LNCAP (cell line): ENCODE results near the gene DAP.

Experiments
- CTCF ChIP-seq: fragments of 450-650 bp; IDR thresholded peaks from 2 replicates; pipeline ENCODE4 v1.5.1; 2017; ENCODE audit warnings: mild to moderate bottlenecking

DAP gene

GRCh38 chr5:10686890-10687289 is 74.1 kb downstream of the DAP start:
- TF ChIP-seq CTCF, result no peak

- no peak for TF ChIP-seq CTCF
These were observed 75.9 kb downstream of the DAP start for GRCh38 chr5:10685115-10685521.

DNA sequence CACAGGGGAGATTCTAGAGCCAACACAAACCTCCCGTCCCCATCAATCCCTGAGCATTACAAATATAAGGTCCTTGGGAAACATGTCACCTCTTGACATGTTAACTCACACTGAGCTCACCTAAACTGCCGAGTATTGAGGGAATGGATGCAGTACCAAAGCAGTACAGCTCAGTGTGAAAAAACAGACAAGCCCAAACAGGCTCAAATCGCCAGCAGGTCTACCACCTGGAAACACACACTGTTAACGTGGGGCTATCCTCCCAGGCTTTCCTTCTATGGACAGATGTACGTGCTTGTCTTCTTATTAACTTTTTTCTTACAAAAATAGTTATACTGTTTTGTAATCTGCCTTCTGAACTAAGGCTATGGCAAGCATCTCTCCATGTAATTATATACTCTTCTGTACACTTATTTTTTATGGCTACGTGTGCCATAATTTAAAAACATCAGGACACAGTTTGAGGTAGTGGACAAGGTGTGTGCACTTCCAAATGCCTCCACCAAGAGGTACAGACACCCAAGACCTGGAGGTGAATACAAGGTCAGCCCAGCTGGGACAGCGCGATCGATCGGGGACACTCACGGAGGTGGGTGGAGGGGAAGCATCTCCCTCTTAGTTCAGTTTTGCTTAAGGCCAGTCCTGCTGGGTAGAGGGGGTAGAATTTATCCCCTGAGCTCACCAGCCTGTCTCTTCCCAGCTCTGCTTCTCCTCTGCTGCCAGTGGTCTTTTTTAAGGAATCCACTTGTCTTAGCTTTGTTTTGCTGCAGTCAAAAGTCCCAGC is 76.5 kb downstream of the DAP start:
- no peak for TF ChIP-seq CTCF

DNA sequence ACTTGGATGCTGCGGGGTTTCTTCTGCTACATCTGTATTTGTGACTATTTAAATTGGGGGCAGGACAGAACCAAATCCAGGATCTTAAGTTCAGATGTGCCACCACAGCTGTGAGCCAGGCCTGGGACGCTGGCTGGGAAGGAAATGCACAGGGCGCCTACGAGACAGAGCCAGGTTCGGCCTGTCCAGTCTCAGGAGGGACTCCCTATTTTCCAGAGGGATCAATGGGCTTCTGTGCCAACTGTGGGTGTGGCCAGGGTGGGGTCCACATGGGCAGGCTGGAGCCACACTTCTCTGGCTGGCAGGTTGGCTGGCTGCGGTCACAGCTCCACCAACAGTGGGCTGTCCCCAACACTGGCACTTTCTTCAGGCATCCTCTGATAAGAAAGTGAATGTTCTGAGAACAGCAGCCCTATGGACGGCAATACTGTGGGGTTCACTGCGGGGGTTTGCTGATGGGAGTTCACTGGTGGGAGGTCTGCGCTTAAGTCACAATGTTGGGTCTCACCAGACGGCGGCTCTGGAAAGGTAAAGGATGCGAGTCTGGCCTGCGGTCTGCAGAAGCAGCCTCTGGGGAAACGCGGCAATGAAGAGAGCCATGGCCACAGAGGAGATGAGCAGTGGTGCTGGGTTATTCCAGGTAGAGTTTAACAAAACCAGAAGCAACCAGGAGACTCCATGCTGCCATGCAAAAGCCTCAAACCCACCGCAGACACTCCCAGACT is 78.1 kb downstream of the DAP start:
- no peak for TF ChIP-seq CTCF

- TF ChIP-seq CTCF, result no peak
These were observed 79.0 kb downstream of the DAP start for GRCh38 chr5:10681731-10682679.

DNA sequence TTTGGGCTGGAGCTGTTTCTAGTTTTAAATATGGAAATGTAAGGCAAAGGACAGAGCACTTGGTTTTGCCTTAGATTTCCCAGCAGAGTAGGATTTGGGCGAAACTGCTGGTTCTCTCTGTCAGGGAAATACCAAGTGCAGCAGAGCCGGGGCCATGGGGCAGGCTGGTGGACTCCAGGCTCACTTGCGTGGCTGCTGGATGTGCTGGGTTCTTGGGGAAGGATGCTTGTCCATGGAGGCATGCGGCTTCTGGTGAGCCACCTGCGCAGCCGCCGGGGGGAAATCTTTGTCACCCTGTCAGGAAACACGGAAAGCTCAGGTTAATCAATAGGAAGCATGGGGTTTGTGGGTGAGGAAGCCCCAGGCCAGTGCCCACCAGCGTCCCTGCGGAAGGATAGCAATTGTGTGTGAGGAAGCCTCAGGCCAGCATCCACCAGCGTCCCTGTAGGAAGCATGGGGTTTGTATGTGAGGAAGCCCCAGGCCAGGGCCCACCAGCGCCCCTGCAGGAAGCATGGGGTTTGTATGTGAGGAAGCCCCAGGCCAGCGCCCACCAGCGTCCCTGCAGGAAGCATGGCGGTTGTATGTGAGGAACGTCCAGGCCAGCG is 80.1 kb downstream of the DAP start:
- TF ChIP-seq CTCF, result no peak
